Ovary (tissue), 3 donors: ENCODE data around the gene NLGN1.

Source experiments
- CTCF ChIP-seq, 3 donors: fragments of 450-650 bp in 2 of 3; fragments of 200-600 bp in 1 of 3; IDR thresholded peaks; one replicate each; pipeline versions ENCODE4 v1.5.1 to v1.8.0; 2016 to 2022; ENCODE audit warnings: antibody characterized with exemption in 3 of 3, mild to moderate bottlenecking in 1 of 3
- POLR2A ChIP-seq: fragments of 450-650 bp; IDR thresholded peaks from one replicate; pipeline ENCODE4 v1.6.1; 2017; ENCODE audit warnings: antibody characterized with exemption, mild to moderate bottlenecking, moderate library complexity
- donor health status: DM: no; HTN: no; CAD: no.

- TF ChIP-seq CTCF (IDR thresholded peaks at IDR 0.05) (no peak), POLR2A (no peak)
These were observed 224.6 kb downstream of the NLGN1 start for GRCh38 chr3:173622166-173622565.
